Fibroblast of lung (primary cell): Measurements from ENCODE around the gene C2orf76. TPM values are rescaled to one million over a fixed set of nuclear protein-coding genes. Genes with fewer than 3 reads are reported as not detected.

Source experiments
- DNase-seq, 2 donors: peaks; one replicate each; pipeline versions ENCODE4 v3.0.0 to v3.0.0-alpha.2; 2010; ENCODE audit warnings: low read depth in 2 of 2
- H2AFZ ChIP-seq: 2 replicates; pipeline ENCODE4 v1.5.1; 2012; ENCODE audit warnings: low read length, control low read depth, inconsistent platforms
- H3K27ac ChIP-seq: 2 replicates; pipeline ENCODE4 v1.5.1; 2011; ENCODE audit warnings: low read length, control low read depth; ENCODE audit not compliant: insufficient read depth
- H3K27me3 ChIP-seq: 2 replicates; pipeline ENCODE4 v1.5.1; 2011; ENCODE audit warnings: mild to moderate bottlenecking, low read length; ENCODE audit not compliant: control insufficient read depth, insufficient read depth
- H3K36me3 ChIP-seq: 2 replicates; pipeline ENCODE4 v1.5.1; 2011; ENCODE audit warnings: low read length; ENCODE audit not compliant: control insufficient read depth, insufficient read depth
- H3K4me1 ChIP-seq: 2 replicates; pipeline ENCODE4 v1.5.1; 2011; ENCODE audit warnings: low read length; ENCODE audit not compliant: control insufficient read depth, insufficient read depth; ENCODE audit errors: extremely low read depth
- H3K4me2 ChIP-seq: 2 replicates; pipeline ENCODE4 v1.5.1; 2011; ENCODE audit warnings: low read length, control low read depth; ENCODE audit not compliant: insufficient read depth; ENCODE audit errors: extremely low read depth
- H3K4me3 ChIP-seq, 4 experiments: fragments of 200-600 bp in 1 of 4; sonication (generic) in 1 of 4; replicated peaks in 1 of 4; 2 replicates each; pipeline ENCODE4 v1.5.1; 2011 to 2016; ENCODE audit warnings: low read length in 4 of 4, low read depth in 3 of 4, mild to moderate bottlenecking in 3 of 4, control low read depth in 2 of 4, inconsistent platforms in 1 of 4, mixed read lengths in 1 of 4; ENCODE audit not compliant: insufficient read depth in 1 of 4; ENCODE audit errors: control extremely low read depth in 1 of 4
- H3K79me2 ChIP-seq: 2 replicates; pipeline ENCODE4 v1.5.1; 2012; ENCODE audit warnings: mild to moderate bottlenecking, low read length, inconsistent platforms; ENCODE audit not compliant: control insufficient read depth, insufficient read depth
- H3K9ac ChIP-seq: 2 replicates; pipeline ENCODE4 v1.5.1; 2011; ENCODE audit warnings: mild to moderate bottlenecking, low read length, control low read depth; ENCODE audit not compliant: insufficient read depth
- H3K9me3 ChIP-seq: 2 replicates; pipeline ENCODE4 v1.5.1; 2012; ENCODE audit warnings: low read depth, low read length; ENCODE audit not compliant: control insufficient read depth, insufficient read depth
- H4K20me1 ChIP-seq: 2 replicates; pipeline ENCODE4 v1.5.1; 2011; ENCODE audit warnings: low read length; ENCODE audit not compliant: control insufficient read depth, insufficient read depth; ENCODE audit errors: extremely low read depth
- EZH2 ChIP-seq: IDR thresholded peaks from 2 replicates; pipeline ENCODE4 v1.5.1; 2012; ENCODE audit warnings: low read length, control low read depth, mild to moderate bottlenecking; ENCODE audit errors: missing control alignments
- polyA plus RNA-seq, 2 donors: library from polyadenylated mRNA; depleted of rRNA in 1 of 2; stranded (reverse) in 1 of 2; unstranded in 1 of 2; fragments of >200 nt; gene quantifications; 2 replicates each; pipeline ENCODE4 v1.2.1, GENCODE V29; 2011 to 2012; ENCODE audit warnings: missing spikeins in 1 of 2
- total RNA-seq: library from RNA; depleted of rRNA; stranded (reverse); fragments of >200 nt; gene quantifications from 2 replicates; pipeline ENCODE4 v1.2.1, GENCODE V29; 2014
- TF ChIP-seq, protein P1 (sequence below), 2 donors: IDR thresholded peaks in 1 of 2; conservative IDR thresholded peaks in 1 of 2; 1 replicate in 1 of 2; 2 replicates in 1 of 2; pipeline ENCODE4 v1.5.1; 2011 to 2012; ENCODE audit warnings: low read length in 2 of 2, control low read depth in 1 of 2, inconsistent platforms in 1 of 2, low read depth in 1 of 2, mild to moderate bottlenecking in 1 of 2

Gene C2orf76
- total and polyA plus RNA-seq, 2 donors (not counting 1 experiment from before 2014, with no cell fraction given) = 14.6 to 17.8 TPM

DNA sequence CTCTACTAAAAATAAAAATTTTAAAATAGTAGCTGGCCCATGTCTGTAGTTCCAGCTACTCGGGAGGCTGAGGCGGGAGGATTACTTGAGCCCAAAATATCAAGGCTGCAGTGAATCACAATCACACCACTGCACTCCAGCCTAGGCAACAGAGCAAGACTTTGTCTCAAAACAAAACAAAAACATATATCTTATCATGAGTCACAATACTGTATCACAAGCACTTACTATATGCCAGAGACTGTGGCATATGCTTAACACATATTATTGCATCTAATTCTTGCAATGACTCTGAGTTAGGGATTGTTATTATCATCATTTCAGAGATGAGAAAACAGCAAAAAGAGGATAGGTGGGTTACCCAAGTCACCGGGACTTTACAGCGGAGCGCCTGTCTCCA is 35.5 kb upstream of the C2orf76 start:
- H2AFZ ChIP-seq = no peak overlapping the region
- no peaks in the 10 kb centered on the region for H4K20me1 ChIP-seq
- no peak overlapping the region for H3K4me3 ChIP-seq
- H3K9ac ChIP-seq = no peak overlapping the region
- no peaks in the 10 kb centered on the region for H3K9me3 ChIP-seq
- no peaks in the 10 kb centered on the region for H3K79me2 ChIP-seq
- H3K27ac ChIP-seq = no peak overlapping the region
- H3K4me1 ChIP-seq = no peaks in the 10 kb centered on the region
- TF ChIP-seq EZH2 = no peak
- TF ChIP-seq, protein P1, sequence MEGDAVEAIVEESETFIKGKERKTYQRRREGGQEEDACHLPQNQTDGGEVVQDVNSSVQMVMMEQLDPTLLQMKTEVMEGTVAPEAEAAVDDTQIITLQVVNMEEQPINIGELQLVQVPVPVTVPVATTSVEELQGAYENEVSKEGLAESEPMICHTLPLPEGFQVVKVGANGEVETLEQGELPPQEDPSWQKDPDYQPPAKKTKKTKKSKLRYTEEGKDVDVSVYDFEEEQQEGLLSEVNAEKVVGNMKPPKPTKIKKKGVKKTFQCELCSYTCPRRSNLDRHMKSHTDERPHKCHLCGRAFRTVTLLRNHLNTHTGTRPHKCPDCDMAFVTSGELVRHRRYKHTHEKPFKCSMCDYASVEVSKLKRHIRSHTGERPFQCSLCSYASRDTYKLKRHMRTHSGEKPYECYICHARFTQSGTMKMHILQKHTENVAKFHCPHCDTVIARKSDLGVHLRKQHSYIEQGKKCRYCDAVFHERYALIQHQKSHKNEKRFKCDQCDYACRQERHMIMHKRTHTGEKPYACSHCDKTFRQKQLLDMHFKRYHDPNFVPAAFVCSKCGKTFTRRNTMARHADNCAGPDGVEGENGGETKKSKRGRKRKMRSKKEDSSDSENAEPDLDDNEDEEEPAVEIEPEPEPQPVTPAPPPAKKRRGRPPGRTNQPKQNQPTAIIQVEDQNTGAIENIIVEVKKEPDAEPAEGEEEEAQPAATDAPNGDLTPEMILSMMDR (conservative IDR thresholded peaks at IDR 0.05 in 1 of 2, IDR thresholded peaks at IDR 0.05 in 1 of 2; ENCODE audit: low read depth in 1 of 2, low read length in 2 of 2) = no peak
- no peak for DNase-seq
- H3K4me2 ChIP-seq = no peak overlapping the region
- no peaks in the 10 kb centered on the region for H3K36me3 ChIP-seq
- H3K27me3 ChIP-seq = peaks cover 4% of the 10 kb centered on the region

DNA sequence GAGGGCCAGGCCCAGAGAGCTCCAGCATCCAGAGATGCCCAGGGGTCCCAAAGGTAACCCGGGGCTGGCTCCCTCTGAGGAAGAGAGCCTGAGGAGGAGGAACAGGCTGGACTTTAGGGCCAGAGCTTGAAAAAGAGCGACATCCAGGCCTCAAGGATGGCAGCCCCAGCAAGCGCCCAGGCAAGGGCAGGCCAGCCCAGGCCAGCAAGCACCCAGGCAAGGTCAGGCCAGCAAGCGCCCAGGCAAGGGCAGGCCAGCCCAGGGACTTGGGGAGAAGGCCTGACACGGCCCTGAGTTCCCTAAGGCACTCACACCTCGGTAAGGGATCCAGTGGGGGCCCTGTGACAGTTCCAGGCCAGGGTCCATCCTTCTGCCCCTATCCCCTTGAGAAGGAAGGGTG is 30.6 kb upstream of the C2orf76 start:
- Histone ChIP-seq H3K36me3 (no peaks in the 10 kb centered on the region), H3K79me2 (no peaks in the 10 kb centered on the region), H2AFZ (no peak overlapping the region), H3K9me3 (no peaks in the 10 kb centered on the region), H3K4me1 (no peaks in the 10 kb centered on the region), H3K9ac (no peak overlapping the region), H3K27me3 (peaks cover 4% of the 10 kb centered on the region), H3K4me2 (no peak overlapping the region), H3K4me3 (no peak overlapping the region), H3K27ac (no peak overlapping the region), H4K20me1 (no peaks in the 10 kb centered on the region)
- no peak for DNase-seq
- TF ChIP-seq, protein P1 (conservative IDR thresholded peaks at IDR 0.05 in 1 of 2, IDR thresholded peaks at IDR 0.05 in 1 of 2; ENCODE audit: low read depth in 1 of 2, low read length in 2 of 2) = no peak
- TF ChIP-seq EZH2 = no peak

DNA sequence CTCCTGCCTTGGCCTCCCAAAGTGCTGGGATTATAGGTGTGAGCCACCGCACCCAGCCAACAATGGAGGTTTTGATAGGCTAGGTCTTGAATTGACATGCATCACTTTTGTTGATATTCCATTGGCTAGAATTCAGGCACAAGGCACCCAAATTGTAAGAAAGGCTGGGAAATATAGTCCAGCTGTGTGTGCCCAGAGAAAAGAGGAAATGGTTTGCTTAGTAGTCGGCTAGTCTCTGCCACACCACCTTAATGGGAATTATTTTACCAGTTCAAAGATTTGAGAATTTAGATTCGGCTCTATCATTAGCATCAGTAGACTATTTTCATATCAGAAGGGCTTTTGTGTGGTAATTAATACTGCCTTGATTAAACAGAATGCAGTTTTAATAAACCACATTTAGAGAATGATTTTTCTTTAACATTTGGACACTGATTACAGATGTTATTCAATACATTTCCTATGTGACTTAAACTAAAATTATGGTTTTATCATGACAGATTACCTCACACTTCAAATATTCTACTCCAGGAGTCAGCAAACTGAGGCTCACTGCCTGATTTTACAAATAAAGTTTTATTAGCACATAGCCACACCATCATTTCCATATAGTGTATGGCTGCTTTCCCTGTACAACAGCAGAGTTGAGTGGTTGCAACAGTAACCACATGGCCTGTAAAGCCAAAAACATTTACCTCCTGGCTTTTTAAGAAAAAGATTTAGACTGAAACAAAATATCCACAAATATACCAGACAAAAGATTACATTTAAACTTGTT is 27.5 kb upstream of the C2orf76 start:
- Histone ChIP-seq H3K4me3 (no peak overlapping the region), H3K9me3 (no peaks in the 10 kb centered on the region), H3K4me1 (no peaks in the 10 kb centered on the region), H3K4me2 (no peak overlapping the region), H3K9ac (no peak overlapping the region), H3K36me3 (no peaks in the 10 kb centered on the region), H3K27me3 (peaks cover under 1% of the 10 kb centered on the region), H4K20me1 (no peaks in the 10 kb centered on the region), H3K79me2 (no peaks in the 10 kb centered on the region), H3K27ac (no peak overlapping the region), H2AFZ (no peak overlapping the region)
- TF ChIP-seq EZH2 = no peak
- TF ChIP-seq, protein P1 (conservative IDR thresholded peaks at IDR 0.05 in 1 of 2, IDR thresholded peaks at IDR 0.05 in 1 of 2; ENCODE audit: low read depth in 1 of 2, low read length in 2 of 2) = no peak
- DNase-seq = no peak
